EL (cell line): ENCODE results near the gene ADAMTSL1.

Experiments
- DNase-seq: peaks from one replicate; pipeline ENCODE4 v3.0.0-alpha.2; 2016

Gene ADAMTSL1

GRCh38 chr9:18608371-18608770 lies 134.4 kb downstream of the ADAMTSL1 start:
- no peak for DNase-seq

- no peak for DNase-seq
Observed at GRCh38 chr9:18610956-18611355, 137.0 kb downstream of the ADAMTSL1 start.

GRCh38 chr9:18611971-18612370 lies 138.0 kb downstream of the ADAMTSL1 start:
- DNase-seq = no peak

- no peak for DNase-seq
Observed at GRCh38 chr9:18614116-18614515, 140.2 kb downstream of the ADAMTSL1 start.

GRCh38 chr9:18614651-18615050 lies 140.7 kb downstream of the ADAMTSL1 start:
- DNase-seq = no peak

- DNase-seq = no peak
Observed at GRCh38 chr9:18616976-18617375, 143.0 kb downstream of the ADAMTSL1 start.

- no peak for DNase-seq
Observed at GRCh38 chr9:18617759-18618158, 143.8 kb downstream of the ADAMTSL1 start.

GRCh38 chr9:18618862-18619261 lies 144.9 kb downstream of the ADAMTSL1 start:
- no peak for DNase-seq

- DNase-seq = no peak
Observed at GRCh38 chr9:18622186-18622836, 148.4 kb downstream of the ADAMTSL1 start.

- peak; percentile 35 for DNase-seq
Observed at GRCh38 chr9:18623221-18624079, 149.5 kb downstream of the ADAMTSL1 start.

- DNase-seq = no peak
Observed at GRCh38 chr9:18626046-18626698, 152.2 kb downstream of the ADAMTSL1 start.

GRCh38 chr9:18629136-18629535 lies 155.2 kb downstream of the ADAMTSL1 start:
- no peak for DNase-seq

GRCh38 chr9:18632632-18633403 lies 158.9 kb downstream of the ADAMTSL1 start:
- DNase-seq = peak; percentile 84

GRCh38 chr9:18636781-18637180 lies 162.8 kb downstream of the ADAMTSL1 start:
- DNase-seq = no peak

GRCh38 chr9:18638371-18639249 lies 164.7 kb downstream of the ADAMTSL1 start:
- peak; percentile 61 for DNase-seq

- DNase-seq = no peak
Observed at GRCh38 chr9:18639911-18640310, 166.0 kb downstream of the ADAMTSL1 start.

GRCh38 chr9:18658804-18659705 lies 185.1 kb downstream of the ADAMTSL1 start:
- DNase-seq = peak; percentile 82

GRCh38 chr9:18660001-18660400 lies 186.0 kb downstream of the ADAMTSL1 start:
- DNase-seq = no peak

- DNase-seq = no peak
Observed at GRCh38 chr9:18662320-18662719, 188.4 kb downstream of the ADAMTSL1 start.

- no peak for DNase-seq
Observed at GRCh38 chr9:18665947-18666346, 192.0 kb downstream of the ADAMTSL1 start.

- peak; percentile 60 for DNase-seq
Observed at GRCh38 chr9:18666348-18666747, 192.4 kb downstream of the ADAMTSL1 start.
